SK-N-SH (cell line): Measurements from ENCODE around the gene PSG3. TPM values are rescaled to one million over a fixed set of nuclear protein-coding genes. Genes with fewer than 3 reads are reported as not detected.
"Not testable (repeated sequence)": the region's sequence is repeated elsewhere in the genome, so short reads cannot be mapped to it uniquely, and the experiment has no call there.

Experiments
- CTCF ChIA-PET: fragments of 300-600, 350-600 bp; formaldehyde crosslinking; extraction: SDS; loops from one replicate; lab custom pipeline; 2021; lab: Yijun Ruan, JAX
- POLR2A ChIA-PET: fragments of 350-600 bp; sonication (Branson Sonifier 250); formaldehyde crosslinking; extraction: SDS; loops from one replicate; lab custom pipeline; 2020; ENCODE audit warnings: antibody characterized with exemption, inconsistent platforms; lab: Yijun Ruan, JAX
- DNase-seq: peaks from one replicate; pipeline ENCODE4 v3.0.0; 2012
- H2AFZ ChIP-seq: fragments of 200-600 bp; sonication (generic); 2 replicates; pipeline ENCODE4 v1.8.1; 2016; ENCODE audit warnings: antibody characterized with exemption, mild to moderate bottlenecking, low read depth
- H3F3A ChIP-seq: fragments of 200-600 bp; sonication (generic); replicated peaks from 2 replicates; pipeline ENCODE3; 2016; ENCODE audit warnings: antibody characterized with exemption, mild to moderate bottlenecking; ENCODE audit not compliant: insufficient read depth
- H3K27ac ChIP-seq, 2 experiments: fragments of 200-500 bp in 1 of 2; fragments of 200-600 bp in 1 of 2; sonication (Bioruptor generic) in 1 of 2; sonication (generic), shearing (Covaris generic) in 1 of 2; 2 replicates each; pipeline versions ENCODE4 v1.5.1 to v1.6.1; 2014 to 2016; ENCODE audit warnings: low read depth in 2 of 2, inconsistent platforms in 1 of 2, low read length in 1 of 2, mild to moderate bottlenecking in 1 of 2, mixed read lengths in 1 of 2
- H3K27me3 ChIP-seq: fragments of 200-600 bp; sonication (generic), shearing (Covaris generic); 2 replicates; pipeline ENCODE4 v1.6.1; 2016; ENCODE audit warnings: mixed run types; ENCODE audit not compliant: insufficient read depth
- H3K36me3 ChIP-seq, 2 experiments: fragments of 200-500 bp in 1 of 2; fragments of 200-600 bp in 1 of 2; sonication (Bioruptor generic) in 1 of 2; sonication (generic) in 1 of 2; replicated peaks in 1 of 2; 2 replicates each; pipeline versions ENCODE3 to v1.5.1; 2014 to 2016; ENCODE audit warnings: low read length in 1 of 2, mild to moderate bottlenecking in 1 of 2; ENCODE audit not compliant: insufficient read depth in 2 of 2, control insufficient read depth in 1 of 2
- H3K4me1 ChIP-seq, 2 experiments: fragments of 200-500 bp in 1 of 2; fragments of 200-600 bp in 1 of 2; sonication (Bioruptor generic) in 1 of 2; sonication (generic), shearing (Covaris generic) in 1 of 2; 2 replicates each; pipeline versions ENCODE4 v1.5.1 to v1.6.1; 2014 to 2016; ENCODE audit warnings: low read depth in 1 of 2, low read length in 1 of 2, mixed run types in 1 of 2; ENCODE audit not compliant: insufficient read depth in 2 of 2, control insufficient read depth in 1 of 2
- H3K4me2 ChIP-seq: fragments of 200-600 bp; sonication (generic), shearing (Covaris generic); 2 replicates; pipeline ENCODE4 v1.6.1; 2017; ENCODE audit warnings: mixed run types
- H3K4me3 ChIP-seq, 2 experiments: fragments of 200-500 bp in 1 of 2; fragments of 200-600 bp in 1 of 2; sonication (Bioruptor generic) in 1 of 2; sonication (generic), shearing (Covaris generic) in 1 of 2; 2 replicates each; pipeline versions ENCODE4 v1.5.1 to v1.8.1; 2014 to 2016; ENCODE audit warnings: low read depth in 2 of 2, inconsistent platforms in 1 of 2, low read length in 1 of 2, mild to moderate bottlenecking in 1 of 2, mixed read lengths in 1 of 2, moderate library complexity in 1 of 2
- H3K79me2 ChIP-seq: fragments of 200-600 bp; sonication (generic); 2 replicates; pipeline ENCODE4 v1.8.1; 2017; ENCODE audit warnings: mild to moderate bottlenecking; ENCODE audit not compliant: insufficient read depth
- H3K9ac ChIP-seq: fragments of 200-600 bp; sonication (generic); 2 replicates; pipeline ENCODE4 v1.6.1; 2017; ENCODE audit warnings: mixed run types
- H3K9me2 ChIP-seq: fragments of 200-600 bp; sonication (generic); 2 replicates; pipeline ENCODE4 v1.6.1; 2017; ENCODE audit warnings: mixed run types
- H3K9me3 ChIP-seq: fragments of 200-600 bp; sonication (generic); 2 replicates; pipeline ENCODE4 v1.6.1; 2017; ENCODE audit warnings: mixed run types, mild to moderate bottlenecking, moderate library complexity
- H4K20me1 ChIP-seq: fragments of 200-600 bp; sonication (generic); 2 replicates; pipeline ENCODE4 v1.6.1; 2017; ENCODE audit warnings: mild to moderate bottlenecking, mixed run types; ENCODE audit not compliant: insufficient read depth
- CHD2 ChIP-seq: fragments of 150-350 bp; IDR thresholded peaks from 2 replicates; pipeline ENCODE4 v1.6.1; 2018; ENCODE audit warnings: low read length; ENCODE audit not compliant: partially characterized antibody
- FOXM1 ChIP-seq: IDR thresholded peaks from 2 replicates; pipeline ENCODE4 v1.4.0; 2012; ENCODE audit warnings: low read depth, mild to moderate bottlenecking
- GABPA ChIP-seq: IDR thresholded peaks from 2 replicates; pipeline ENCODE4 v1.4.0; 2012; ENCODE audit warnings: low read depth, mild to moderate bottlenecking
- GATA2 ChIP-seq: sonication (generic); formaldehyde crosslinking; IDR thresholded peaks from 2 replicates; pipeline ENCODE4 v1.5.0; 2020; ENCODE audit warnings: mild to moderate bottlenecking, missing genetic modification reagents
- NFIC ChIP-seq: IDR thresholded peaks from 2 replicates; pipeline ENCODE4 v1.4.0; 2012; ENCODE audit warnings: borderline replicate concordance
- PBX3 ChIP-seq: IDR thresholded peaks from 2 replicates; pipeline ENCODE4; 2012
- RCOR1 ChIP-seq: fragments of 150-350 bp; IDR thresholded peaks from 2 replicates; pipeline ENCODE4 v1.6.1; 2017; ENCODE audit warnings: antibody characterized with exemption, low read length
- SMC3 ChIP-seq: IDR thresholded peaks from 2 replicates; pipeline ENCODE4 v1.6.1; 2012; ENCODE audit warnings: low read depth, low read length, improper control_type of control experiment
- TCF12 ChIP-seq: IDR thresholded peaks from 2 replicates; pipeline ENCODE4 v1.4.0; 2012
- USF1 ChIP-seq: IDR thresholded peaks from 2 replicates; pipeline ENCODE4 v1.4.0; 2012; ENCODE audit warnings: low read depth, borderline replicate concordance
- WGBS: methylation state at CpG from one replicate; pipeline ENCODE4 v1.1.6; 2017; ENCODE audit warnings: low lambda C conversion rate; 5-methylcytosine and 5-hydroxymethylcytosine counted together
- polyA plus RNA-seq, 3 experiments: library from polyadenylated mRNA; depleted of rRNA; stranded (reverse); fragments of >200 nt; gene quantifications; 2 replicates each; pipeline ENCODE4 v1.2.3, GENCODE V29; 2012

PSG3 gene
- polyA plus RNA-seq, 1 of the 3 experiments (the other 2 are of a cell fraction) = 0.07 TPM

GRCh38 chr19:42762789-42763188 is 22.5 kb upstream of the PSG3 start:
- CTCF ChIA-PET = no interaction called here
- Histone ChIP-seq H3K9me3 (no peaks in the 10 kb centered on the region), H3K9ac (peak overlapping the region; percentile 19; the same call in 1 of the 2 replicates), H3K36me3 (no peaks in the 10 kb centered on the region), H3K4me1 (peaks cover 0 to 6% of the 10 kb centered on the region in 2 experiments; a peak in 1 of 4 replicates), H3F3A (peaks cover 16% of the 10 kb centered on the region), H3K79me2 (no peaks in the 10 kb centered on the region), H3K27me3 (no peaks in the 10 kb centered on the region), H4K20me1 (no peaks in the 10 kb centered on the region), H3K9me2 (no peaks in the 10 kb centered on the region), H3K4me2 (peak overlapping the region; percentile 62; the same call in 1 of the 2 replicates), H2AFZ (no peak overlapping the region)
- POLR2A ChIA-PET = no interaction called here
- no peak for DNase-seq
- TF ChIP-seq USF1 (peak; percentile 52; the same call in 1 of the 2 replicates), TCF12 (no peak), NFIC (no peak), GATA2 (CRISPR knock-in tag) (no peak), FOXM1 (no peak), CHD2 (no peak), RCOR1 (no peak), PBX3 (peak; percentile 33; the same call in 1 of the 2 replicates), SMC3 (no peak), GABPA (no peak)
- TF ChIP-seq, all 33 proteins: peak for 2
- 76% methylated on average over 2 of the region's 2 CpGs for WGBS
- H3K27ac ChIP-seq = peak overlapping the region in 1 of 2 experiments; percentile 82; a peak in 2 of 4 replicates
- H3K4me3 ChIP-seq = no peak overlapping the region

- H4K20me1 ChIP-seq, H3K4me3 ChIP-seq, H3K9me3 ChIP-seq, H3K9me2 ChIP-seq, H3K4me1 ChIP-seq, H3K36me3 ChIP-seq, CTCF ChIA-PET, DNase-seq, H3K27me3 ChIP-seq, H3K79me2 ChIP-seq, POLR2A ChIA-PET: not testable (repeated sequence)
- Histone ChIP-seq H3F3A (peaks cover 16% of the 10 kb centered on the region), H3K4me2 (peak overlapping the region; percentile 62; the same call in 1 of the 2 replicates), H3K9ac (0 out of 2 replicates have a peak overlapping the region, but pooled peaks have one; percentile 19), H3K27ac (peak overlapping the region in 1 of 2 experiments; percentile 82; a peak in 2 of 4 replicates), H2AFZ (0 out of 2 replicates have a peak overlapping the region, but pooled peaks have one; percentile 41)
- WGBS = 33% methylated on average over 1 of the region's 1 CpG
These were observed 21.6 kb upstream of the PSG3 start for GRCh38 chr19:42761924-42762295.
